ENCODE data around the gene LANCL3.
"Not testable (repeated sequence)": the region's sequence is repeated elsewhere in the genome, so short reads cannot be mapped to it uniquely, and the experiment has no call there.

LANCL3 gene

GRCh38 chrX:37572108-37572587, 687 bp downstream of the LANCL3 start:
- H3K4me3 ChIP-seq (ENCODE audit: control insufficient read depth, low read depth, low read length) = peak overlapping the region; percentile 14; the same call in 1 of the 2 replicates
- DNase-seq (ENCODE audit: low read depth) = not testable (repeated sequence)
- TF ChIP-seq, protein P1, sequence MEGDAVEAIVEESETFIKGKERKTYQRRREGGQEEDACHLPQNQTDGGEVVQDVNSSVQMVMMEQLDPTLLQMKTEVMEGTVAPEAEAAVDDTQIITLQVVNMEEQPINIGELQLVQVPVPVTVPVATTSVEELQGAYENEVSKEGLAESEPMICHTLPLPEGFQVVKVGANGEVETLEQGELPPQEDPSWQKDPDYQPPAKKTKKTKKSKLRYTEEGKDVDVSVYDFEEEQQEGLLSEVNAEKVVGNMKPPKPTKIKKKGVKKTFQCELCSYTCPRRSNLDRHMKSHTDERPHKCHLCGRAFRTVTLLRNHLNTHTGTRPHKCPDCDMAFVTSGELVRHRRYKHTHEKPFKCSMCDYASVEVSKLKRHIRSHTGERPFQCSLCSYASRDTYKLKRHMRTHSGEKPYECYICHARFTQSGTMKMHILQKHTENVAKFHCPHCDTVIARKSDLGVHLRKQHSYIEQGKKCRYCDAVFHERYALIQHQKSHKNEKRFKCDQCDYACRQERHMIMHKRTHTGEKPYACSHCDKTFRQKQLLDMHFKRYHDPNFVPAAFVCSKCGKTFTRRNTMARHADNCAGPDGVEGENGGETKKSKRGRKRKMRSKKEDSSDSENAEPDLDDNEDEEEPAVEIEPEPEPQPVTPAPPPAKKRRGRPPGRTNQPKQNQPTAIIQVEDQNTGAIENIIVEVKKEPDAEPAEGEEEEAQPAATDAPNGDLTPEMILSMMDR (IDR thresholded peaks at IDR 0.05; ENCODE audit: control insufficient read depth, insufficient read depth, low read depth, low read length, missing control alignments) = peak; percentile 31

- not testable (repeated sequence) for H3K4me3 ChIP-seq (ENCODE audit: control insufficient read depth, low read depth, low read length); DNase-seq (ENCODE audit: low read depth)
These were observed 1.7 kb downstream of the LANCL3 start for GRCh38 chrX:37573121-37573520.

DNA sequence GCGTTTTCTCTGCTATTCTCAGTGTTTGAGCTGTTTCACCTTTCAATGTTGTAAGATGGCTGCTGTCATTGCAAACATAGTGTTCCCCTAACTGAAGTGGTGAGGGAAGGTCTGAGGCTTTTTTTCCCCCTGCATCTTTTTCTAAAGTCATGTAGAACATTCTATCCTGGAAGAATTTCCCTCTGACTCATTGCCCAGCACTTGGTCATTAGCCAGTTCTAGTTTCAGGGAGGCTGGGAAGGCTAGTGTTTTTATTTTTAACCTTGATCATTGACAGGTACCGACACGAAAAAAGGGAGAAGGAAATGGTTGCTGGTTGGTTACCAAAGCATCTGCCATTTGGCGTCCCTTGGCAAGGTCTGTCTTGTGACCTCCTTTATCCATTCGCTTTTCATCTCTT, 6.6 kb downstream of the LANCL3 start:
- TF ChIP-seq, protein P1 (IDR thresholded peaks at IDR 0.05; ENCODE audit: control insufficient read depth, insufficient read depth, low read depth, low read length, missing control alignments) = no peak
- no peak for DNase-seq (ENCODE audit: low read depth)
- no peak overlapping the region for H3K4me3 ChIP-seq (ENCODE audit: control insufficient read depth, low read depth, low read length)

DNA sequence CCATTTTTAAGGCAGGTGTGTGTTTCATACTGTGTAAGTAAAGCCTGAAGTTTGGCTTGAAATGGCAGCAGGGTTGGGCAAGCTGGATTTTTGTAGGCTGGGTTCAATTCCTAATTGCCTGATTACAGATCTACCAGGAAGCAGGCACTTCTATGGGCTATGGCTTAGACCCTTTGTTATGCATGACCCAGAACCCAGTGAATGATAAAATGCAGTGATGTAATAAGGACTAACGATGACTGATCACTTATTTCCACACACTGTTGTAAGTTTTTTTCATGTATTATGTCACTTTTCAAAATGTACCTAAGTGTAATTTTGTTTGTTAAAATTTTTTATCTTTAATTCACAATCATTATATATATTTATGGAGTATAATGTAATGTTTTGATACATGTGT, 8.6 kb downstream of the LANCL3 start:
- no peak for DNase-seq (ENCODE audit: low read depth)
- H3K4me3 ChIP-seq (ENCODE audit: control insufficient read depth, low read depth, low read length) = no peak overlapping the region
- TF ChIP-seq, protein P1 (IDR thresholded peaks at IDR 0.05; ENCODE audit: control insufficient read depth, insufficient read depth, low read depth, low read length, missing control alignments) = no peak

GRCh38 chrX:37587337-37587736, 15.9 kb downstream of the LANCL3 start:
- H3K4me3 ChIP-seq (ENCODE audit: control insufficient read depth, low read depth, low read length); DNase-seq (ENCODE audit: low read depth): not testable (repeated sequence)

DNA sequence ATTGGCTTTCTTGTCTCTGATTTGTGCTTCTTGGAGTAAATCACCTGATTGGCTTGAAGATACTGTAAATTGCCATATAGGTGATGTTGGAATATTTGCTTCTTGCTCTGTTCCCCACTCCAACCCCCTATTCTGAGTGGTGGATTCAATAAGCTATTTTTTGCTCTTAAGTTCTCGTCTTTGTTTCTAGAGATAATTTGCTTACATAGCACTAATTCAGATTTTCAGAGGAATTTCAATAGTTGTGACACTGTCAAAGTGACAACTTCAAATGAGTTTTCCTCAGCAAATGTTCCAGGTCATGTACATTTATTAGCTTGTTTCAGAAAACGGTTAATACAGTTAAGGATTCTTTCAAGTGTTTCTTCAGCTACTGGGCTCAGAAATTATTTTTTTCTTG, 18.6 kb downstream of the LANCL3 start:
- H3K4me3 ChIP-seq (ENCODE audit: control insufficient read depth, low read depth, low read length) = no peak overlapping the region
- DNase-seq (ENCODE audit: low read depth) = no peak
- TF ChIP-seq, protein P1 (IDR thresholded peaks at IDR 0.05; ENCODE audit: control insufficient read depth, insufficient read depth, low read depth, low read length, missing control alignments) = no peak

GRCh38 chrX:37594755-37595382, 23.4 kb downstream of the LANCL3 start:
- TF ChIP-seq, protein P1 (IDR thresholded peaks at IDR 0.05; ENCODE audit: control insufficient read depth, insufficient read depth, low read depth, low read length, missing control alignments) = no peak
- DNase-seq (ENCODE audit: low read depth) = no peak
- no peak overlapping the region for H3K4me3 ChIP-seq (ENCODE audit: control insufficient read depth, low read depth, low read length)

DNA sequence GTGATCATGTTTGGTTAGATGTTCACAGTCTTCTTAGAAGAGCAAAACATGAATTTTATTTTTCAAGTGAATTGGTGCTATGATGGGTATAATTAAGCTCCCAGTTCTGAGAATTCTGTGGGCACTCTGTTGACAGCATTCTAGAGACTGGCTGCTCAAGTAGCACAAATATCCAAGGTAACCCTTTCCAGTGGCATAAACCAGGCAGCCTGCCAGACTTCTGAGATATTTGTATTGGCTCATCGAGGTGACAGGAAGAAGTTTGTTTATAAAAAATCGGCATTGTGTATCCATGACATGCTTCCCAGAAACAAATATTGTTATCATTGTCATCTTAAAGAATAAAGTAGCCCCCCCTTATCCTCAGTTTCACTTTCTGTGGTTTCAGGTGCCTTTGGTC, 28.3 kb downstream of the LANCL3 start:
- no peak overlapping the region for H3K4me3 ChIP-seq (ENCODE audit: control insufficient read depth, low read depth, low read length)
- no peak for DNase-seq (ENCODE audit: low read depth)
- TF ChIP-seq, protein P1 (IDR thresholded peaks at IDR 0.05; ENCODE audit: control insufficient read depth, insufficient read depth, low read depth, low read length, missing control alignments) = no peak

Data from AG09309 (cell line).